A673 (cell line): ENCODE results near the gene CNIH2.

Experiments used
- CTCF ChIP-seq: fragments of 300-800, 200-600 bp; sonication (generic); conservative IDR thresholded peaks from 2 replicates; pipeline ENCODE4 v1.5.1; 2017; ENCODE audit warnings: low read depth, mild to moderate bottlenecking, antibody characterized with exemption, low read length, moderate library complexity, mixed read lengths
- EZH2 ChIP-seq: fragments of 200-600 bp; sonication (generic); IDR thresholded peaks from 2 replicates; pipeline ENCODE4 v1.6.1; 2017; ENCODE audit warnings: borderline replicate concordance, low read depth, mild to moderate bottlenecking, mixed read lengths, antibody characterized with exemption, low read length; ENCODE audit not compliant: poor library complexity, severe bottlenecking

- TF ChIP-seq CTCF (no peak), EZH2 (no peak)
These were observed 33.5 kb downstream of the CNIH2 start for GRCh38 chr11:66311470-66311964.
